Measurements from ENCODE around the gene TOR4A.

GRCh38 chr9:137299203-137299565 lies 21.7 kb downstream of the TOR4A start:
- TF ChIP-seq POLR2AphosphoS5 (IDR thresholded peaks at IDR 0.05; ENCODE audit: low read depth) (no peak), CTCF (conservative IDR thresholded peaks at IDR 0.05; ENCODE audit: low read depth in 2 of 2) (no peak), EZH2 (IDR thresholded peaks at IDR 0.05; ENCODE audit: low read depth, unreplicated experiment) (no peak), REST (IDR thresholded peaks at IDR 0.05; ENCODE audit: unreplicated experiment) (no peak), ETS1 (IDR thresholded peaks at IDR 0.05) (no peak), CREB1 (CRISPR knock-in tag; IDR thresholded peaks at IDR 0.05; ENCODE audit: low read depth) (no peak), ZNF114 (CRISPR knock-in tag; IDR thresholded peaks at IDR 0.05) (no peak), EZH2phosphoT487 (IDR thresholded peaks at IDR 0.05; ENCODE audit: unreplicated experiment) (no peak), ZNF331 (CRISPR knock-in tag; IDR thresholded peaks at IDR 0.05; ENCODE audit: low read depth) (no peak), JUNB (IDR thresholded peaks at IDR 0.05; ENCODE audit: unreplicated experiment) (no peak), NANOG (IDR thresholded peaks at IDR 0.05; ENCODE audit: borderline replicate concordance) (no peak)

Measured in GM23338 (cell line).